ENCODE data around the gene ZCCHC8. TPM values are rescaled to one million over a fixed set of nuclear protein-coding genes. Genes with fewer than 3 reads are reported as not detected.

Gene ZCCHC8
- total and polyA plus RNA-seq, 2 of the 8 experiments (the other 6 are each of a cell fraction or from before 2014, with no cell fraction given), result 13.8 to 28.9 TPM

GRCh38 chr12:122501489-122501989 is 807 bp upstream of the ZCCHC8 start (continued):
- TF ChIP-seq CHD7 (IDR thresholded peaks at IDR 0.05; ENCODE audit: insufficient replicate concordance, low read length) (no peak), SAP30 (IDR thresholded peaks at IDR 0.05; ENCODE audit: insufficient read depth, insufficient replicate concordance, low read length) (no peak), CHD2 (IDR thresholded peaks at IDR 0.05; ENCODE audit: low read length) (no peak), JUND (IDR thresholded peaks at IDR 0.05; ENCODE audit: low read length) (no peak)

Data from H1 (cell line).